Tibial artery (tissue), 4 donors: ENCODE measurements around the gene MAN1A2.

Source experiments
- DNase-seq, 2 donors: peaks; one replicate each; pipeline ENCODE4 v3.0.0-alpha.2; 2019
- H3K27ac ChIP-seq, 2 donors: fragments of 200-600 bp; sonication (generic) in 1 of 2; 1 replicate in 1 of 2; 2 replicates in 1 of 2; pipeline ENCODE4 v1.5.1; 2018 to 2019; ENCODE audit warnings: mild to moderate bottlenecking in 1 of 2
- H3K27me3 ChIP-seq, 2 donors: fragments of 200-600 bp; sonication (generic) in 1 of 2; one replicate each; pipeline versions ENCODE4 v1.5.1 to v1.6.0; 2016 to 2019
- H3K36me3 ChIP-seq, 3 donors: fragments of 200-600 bp; sonication (generic) in 2 of 3; one replicate each; pipeline ENCODE4 v1.5.1; 2016 to 2019; ENCODE audit warnings: mild to moderate bottlenecking in 2 of 3
- H3K4me1 ChIP-seq, 4 donors: fragments of 200-600 bp; sonication (generic) in 2 of 4; 1 replicate in 3 of 4; 2 replicates in 1 of 4; pipeline ENCODE4 v1.5.1; 2016 to 2019
- H3K4me3 ChIP-seq, 2 donors: fragments of 200-600 bp; sonication (generic) in 1 of 2; 1 replicate in 1 of 2; 2 replicates in 1 of 2; pipeline ENCODE4 v1.5.1; 2018 to 2019; ENCODE audit warnings: mild to moderate bottlenecking in 2 of 2
- H3K9me3 ChIP-seq, 3 donors: fragments of 200-600 bp; sonication (generic) in 1 of 3; one replicate each; pipeline ENCODE4 v1.5.1; 2016 to 2019
- CTCF ChIP-seq, 2 experiments: fragments of 200-600 bp in 1 of 2; fragments of 450-650 bp in 1 of 2; IDR thresholded peaks; one replicate each; pipeline ENCODE4 v1.5.1; 2017 to 2019; ENCODE audit warnings: antibody characterized with exemption in 2 of 2, mild to moderate bottlenecking in 1 of 2, moderate library complexity in 1 of 2
- intact Hi-C: fragments of 100-400 bp; cut with DNase I; formaldehyde crosslinking; loops from one replicate; pipeline ENCODE4 v1.15.0; 2023; ENCODE audit warnings: low total_unique reads

Gene MAN1A2

GRCh38 chr1:117372863-117373412 lies 5.7 kb downstream of the MAN1A2 start:
- Histone ChIP-seq H3K4me3 (no peak overlapping the region), H3K36me3 (no peaks in the 10 kb centered on the region), H3K27ac (no peak overlapping the region), H3K27me3 (no peaks in the 10 kb centered on the region), H3K9me3 (no peaks in the 10 kb centered on the region), H3K4me1 (peaks cover 0 to 44% (median 9%) of the 10 kb centered on the region in 4 donors)
- intact Hi-C loops, result no loop called here
- TF ChIP-seq CTCF (IDR thresholded peaks at IDR 0.05), result no peak
- DNase-seq, result no peak

GRCh38 chr1:117373932-117374331 lies 6.7 kb downstream of the MAN1A2 start:
- Histone ChIP-seq H3K9me3 (no peaks in the 10 kb centered on the region), H3K4me3 (no peak overlapping the region), H3K27ac (no peak overlapping the region), H3K27me3 (no peaks in the 10 kb centered on the region), H3K36me3 (no peaks in the 10 kb centered on the region), H3K4me1 (peaks cover 0 to 41% (median 9%) of the 10 kb centered on the region in 4 donors)
- no peak for DNase-seq
- TF ChIP-seq CTCF (IDR thresholded peaks at IDR 0.05), result no peak
- intact Hi-C loops, result no loop called here

GRCh38 chr1:117375327-117375726 lies 8.1 kb downstream of the MAN1A2 start:
- no peak for TF ChIP-seq CTCF (IDR thresholded peaks at IDR 0.05)
- Histone ChIP-seq H3K4me1 (peaks cover 0 to 27% (median 9%) of the 10 kb centered on the region in 4 donors), H3K4me3 (no peak overlapping the region), H3K27me3 (no peaks in the 10 kb centered on the region), H3K27ac (no peak overlapping the region), H3K9me3 (no peaks in the 10 kb centered on the region), H3K36me3 (no peaks in the 10 kb centered on the region)
- DNase-seq, result no peak
- intact Hi-C loops, result no loop called here

GRCh38 chr1:117387060-117387633 lies 19.9 kb downstream of the MAN1A2 start:
- H3K27me3 ChIP-seq, result no peaks in the 10 kb centered on the region
- no peak overlapping the region for H3K4me3 ChIP-seq
- H3K27ac ChIP-seq, result no peak overlapping the region
- H3K9me3 ChIP-seq, result peaks cover 0 to 10% (median 5%) of the 10 kb centered on the region in 3 donors
- no peaks in the 10 kb centered on the region for H3K36me3 ChIP-seq
- intact Hi-C loops, result no loop called here
- no peak for DNase-seq
- TF ChIP-seq CTCF (IDR thresholded peaks at IDR 0.05), result no peak
- peaks cover 0 to 17% (median 8%) of the 10 kb centered on the region in 4 donors for H3K4me1 ChIP-seq

GRCh38 chr1:117388328-117388727 lies 21.1 kb downstream of the MAN1A2 start:
- Histone ChIP-seq H3K27ac (no peak overlapping the region), H3K9me3 (peaks cover 0 to 10% (median 1%) of the 10 kb centered on the region in 3 donors), H3K36me3 (no peaks in the 10 kb centered on the region), H3K27me3 (no peaks in the 10 kb centered on the region), H3K4me3 (no peak overlapping the region), H3K4me1 (peaks cover 0 to 28% (median 13%) of the 10 kb centered on the region in 4 donors)
- no peak for TF ChIP-seq CTCF (IDR thresholded peaks at IDR 0.05)
- intact Hi-C loops, result no loop called here
- DNase-seq, result no peak
